ENCODE measurements around the gene PPM1M. TPM values are rescaled to one million over a fixed set of nuclear protein-coding genes. Genes with fewer than 3 reads are reported as not detected.

The PPM1M gene
- total RNA-seq, 2 donors from 2014 or later, result 45.7 to 47.7 TPM

GRCh38 chr3:52240059-52240885 lies 5.3 kb upstream of the PPM1M start:
- Mint-ChIP-seq H3K4me3 (peak overlapping the region; percentile 98), H3K4me1 (ENCODE audit: low read depth in 2 of 2) (peaks cover 43 to 69% of the 10 kb centered on the region in 2 donors), H3K9me3 (no peaks in the 10 kb centered on the region), H3K36me3 (peaks cover 6% of the 10 kb centered on the region), H3K27ac (peak overlapping the region; percentile 93), H3K27me3 (no peaks in the 10 kb centered on the region)
- DNase-seq (ENCODE audit: low spot score) (peak; percentile 65), ATAC-seq (no peak)

GRCh38 chr3:52240886-52241370 lies 4.6 kb upstream of the PPM1M start:
- Mint-ChIP-seq H3K36me3 (peaks cover 6% of the 10 kb centered on the region), H3K4me3 (peak overlapping the region; percentile 98), H3K27me3 (no peaks in the 10 kb centered on the region), H3K4me1 (ENCODE audit: low read depth in 2 of 2) (peaks cover 43 to 66% of the 10 kb centered on the region in 2 donors), H3K9me3 (no peaks in the 10 kb centered on the region), H3K27ac (peak overlapping the region; percentile 93)
- no peak for ATAC-seq
- no peak for DNase-seq (ENCODE audit: low spot score)

GRCh38 chr3:52242039-52242438 lies 3.5 kb upstream of the PPM1M start:
- no peak for ATAC-seq

GRCh38 chr3:52243791-52244628 lies 1.5 kb upstream of the PPM1M start:
- Mint-ChIP-seq H3K4me1 (ENCODE audit: low read depth in 2 of 2) (peaks cover 62 to 74% of the 10 kb centered on the region in 2 donors), H3K4me3 (peak overlapping the region; percentile 79), H3K36me3 (peaks cover 6% of the 10 kb centered on the region), H3K9me3 (no peaks in the 10 kb centered on the region), H3K27me3 (no peaks in the 10 kb centered on the region), H3K27ac (peak overlapping the region; percentile 90 to 92)
- DNase-seq (ENCODE audit: low spot score) (no peak), ATAC-seq (peak; percentile 64 to 68)

More at GRCh38 chr3:52242039-52242438, 3.5 kb upstream of the PPM1M start:
- Mint-ChIP-seq H3K27ac (peak overlapping the region; percentile 54 to 69), H3K36me3 (peaks cover 6% of the 10 kb centered on the region), H3K4me3 (no peak overlapping the region), H3K27me3 (no peaks in the 10 kb centered on the region), H3K9me3 (no peaks in the 10 kb centered on the region), H3K4me1 (ENCODE audit: low read depth in 2 of 2) (peaks cover 51 to 67% of the 10 kb centered on the region in 2 donors)
- DNase-seq (ENCODE audit: low spot score), result no peak

- Mint-ChIP-seq H3K9me3 (no peaks in the 10 kb centered on the region), H3K36me3 (no peaks in the 10 kb centered on the region), H3K27me3 (no peaks in the 10 kb centered on the region), H3K4me1 (ENCODE audit: low read depth in 2 of 2) (peaks cover 56 to 66% of the 10 kb centered on the region in 2 donors), H3K27ac (peak overlapping the region; percentile 90), H3K4me3 (peak overlapping the region; percentile 82)
- DNase-seq (ENCODE audit: low spot score), result no peak
- ATAC-seq, result peak in 1 of 2 donors; percentile 4
Observed at GRCh38 chr3:52246264-52246620, 683 bp downstream of the PPM1M start.

- H3K36me3 Mint-ChIP-seq, result no peaks in the 10 kb centered on the region
- no peaks in the 10 kb centered on the region for H3K27me3 Mint-ChIP-seq
- no peaks in the 10 kb centered on the region for H3K9me3 Mint-ChIP-seq
- peak overlapping the region; percentile 90 for H3K27ac Mint-ChIP-seq
- no peak for DNase-seq (ENCODE audit: low spot score)
- peaks cover 53 to 61% of the 10 kb centered on the region in 2 donors for H3K4me1 Mint-ChIP-seq (ENCODE audit: low read depth in 2 of 2)
- peak overlapping the region; percentile 82 for H3K4me3 Mint-ChIP-seq
- peak in 1 of 2 donors; percentile 5 for ATAC-seq
Observed at GRCh38 chr3:52246728-52247408, 1.3 kb downstream of the PPM1M start.

- H3K4me1 Mint-ChIP-seq (ENCODE audit: low read depth in 2 of 2), result peaks cover 56 to 60% of the 10 kb centered on the region in 2 donors
- DNase-seq (ENCODE audit: low spot score) (no peak), ATAC-seq (no peak)
- peak overlapping the region; percentile 82 for H3K4me3 Mint-ChIP-seq
- peak overlapping the region; percentile 90 for H3K27ac Mint-ChIP-seq
- H3K27me3 Mint-ChIP-seq, result no peaks in the 10 kb centered on the region
- peaks cover 2% of the 10 kb centered on the region for H3K36me3 Mint-ChIP-seq
- no peaks in the 10 kb centered on the region for H3K9me3 Mint-ChIP-seq
Observed at GRCh38 chr3:52247409-52248164, 2.0 kb downstream of the PPM1M start.

- peaks cover 61 to 63% of the 10 kb centered on the region in 2 donors for H3K4me1 Mint-ChIP-seq (ENCODE audit: low read depth in 2 of 2)
- H3K27me3 Mint-ChIP-seq, result no peaks in the 10 kb centered on the region
- DNase-seq (ENCODE audit: low spot score) (no peak), ATAC-seq (no peak)
- peak overlapping the region; percentile 22 for H3K4me3 Mint-ChIP-seq
- H3K36me3 Mint-ChIP-seq, result peaks cover 8% of the 10 kb centered on the region
- no peaks in the 10 kb centered on the region for H3K9me3 Mint-ChIP-seq
- peak overlapping the region; percentile 90 for H3K27ac Mint-ChIP-seq
Observed at GRCh38 chr3:52248165-52248541, 2.6 kb downstream of the PPM1M start.

GRCh38 chr3:52248816-52249547 lies 3.4 kb downstream of the PPM1M start:
- no peaks in the 10 kb centered on the region for H3K9me3 Mint-ChIP-seq
- DNase-seq (ENCODE audit: low spot score) (no peak), ATAC-seq (no peak)
- H3K4me3 Mint-ChIP-seq, result peak overlapping the region; percentile 22
- no peaks in the 10 kb centered on the region for H3K27me3 Mint-ChIP-seq
- peak overlapping the region; percentile 90 for H3K27ac Mint-ChIP-seq
- H3K36me3 Mint-ChIP-seq, result peaks cover 10% of the 10 kb centered on the region
- H3K4me1 Mint-ChIP-seq (ENCODE audit: low read depth in 2 of 2), result peaks cover 64 to 68% of the 10 kb centered on the region in 2 donors

GRCh38 chr3:52249683-52250082 lies 4.1 kb downstream of the PPM1M start:
- ATAC-seq (no peak), DNase-seq (ENCODE audit: low spot score) (no peak)
- Mint-ChIP-seq H3K4me3 (no peak overlapping the region), H3K36me3 (peaks cover 10% of the 10 kb centered on the region), H3K27ac (peak overlapping the region; percentile 29 to 90), H3K27me3 (no peaks in the 10 kb centered on the region), H3K9me3 (no peaks in the 10 kb centered on the region), H3K4me1 (ENCODE audit: low read depth in 2 of 2) (peaks cover 64 to 71% of the 10 kb centered on the region in 2 donors)

- Mint-ChIP-seq H3K4me1 (ENCODE audit: low read depth in 2 of 2) (peaks cover 62 to 72% of the 10 kb centered on the region in 2 donors), H3K9me3 (no peaks in the 10 kb centered on the region), H3K36me3 (peaks cover 10% of the 10 kb centered on the region), H3K27ac (peak overlapping the region; percentile 29 to 90), H3K4me3 (no peak overlapping the region), H3K27me3 (no peaks in the 10 kb centered on the region)
- DNase-seq (ENCODE audit: low spot score), result no peak
- no peak for ATAC-seq
Observed at GRCh38 chr3:52250122-52250521, 4.6 kb downstream of the PPM1M start.
